HepG2 (cell line): ENCODE data around the gene C20orf96. TPM values are rescaled to one million over a fixed set of nuclear protein-coding genes. Genes with fewer than 3 reads are reported as not detected.

Experiments used
- ARID2 ChIP-seq: sonication (generic); formaldehyde crosslinking; IDR thresholded peaks from 2 replicates; pipeline ENCODE4 v1.8.1; 2022; ENCODE audit warnings: mild to moderate bottlenecking, missing genetic modification reagents, borderline replicate concordance
- ATF4 ChIP-seq, 2 experiments: fragments of 450-650 bp in 1 of 2; sonication (generic) in 1 of 2; formaldehyde crosslinking; IDR thresholded peaks; 2 replicates each; pipeline versions ENCODE4 v1.5.0 to v1.8.0; 2020 to 2022; ENCODE audit warnings: mild to moderate bottlenecking in 1 of 2, missing genetic modification reagents in 1 of 2
- ISL2 ChIP-seq: sonication (generic); formaldehyde crosslinking; IDR thresholded peaks from 2 replicates; pipeline ENCODE4 v1.5.0; 2020; ENCODE audit warnings: missing genetic modification reagents
- JDP2 ChIP-seq: sonication (generic); formaldehyde crosslinking; IDR thresholded peaks from 2 replicates; pipeline ENCODE4 v1.8.1; 2022; ENCODE audit warnings: missing genetic modification reagents, borderline replicate concordance
- MTERF4 ChIP-seq: sonication (generic); formaldehyde crosslinking; IDR thresholded peaks from 2 replicates; pipeline ENCODE4 v1.8.0; 2023; ENCODE audit warnings: mild to moderate bottlenecking, missing genetic modification reagents
- SIX1 ChIP-seq: sonication (generic); formaldehyde crosslinking; IDR thresholded peaks from 2 replicates; pipeline ENCODE4 v1.4.0; 2020; ENCODE audit warnings: missing genetic modification reagents, borderline replicate concordance
- SKI ChIP-seq: fragments of 450-650 bp; IDR thresholded peaks from one replicate; pipeline ENCODE4 v1.6.1; 2018; ENCODE audit warnings: mild to moderate bottlenecking; ENCODE audit not compliant: partially characterized antibody
- TSC22D2 ChIP-seq: sonication (generic); formaldehyde crosslinking; IDR thresholded peaks from 2 replicates; pipeline ENCODE4 v1.5.1; 2020; ENCODE audit warnings: missing genetic modification reagents, mild to moderate bottlenecking, borderline replicate concordance
- ZBTB10 ChIP-seq: sonication (generic); formaldehyde crosslinking; IDR thresholded peaks from 2 replicates; pipeline ENCODE4 v1.4.0; 2020; ENCODE audit warnings: missing genetic modification reagents, borderline replicate concordance
- ZNF205 ChIP-seq: IDR thresholded peaks from 2 replicates; pipeline ENCODE4 v1.6.1; 2018; ENCODE audit warnings: missing biosample characterization, missing genetic modification reagents
- ZNF225 ChIP-seq: sonication (generic); formaldehyde crosslinking; IDR thresholded peaks from 2 replicates; pipeline ENCODE4 v1.4.0; 2020; ENCODE audit warnings: mild to moderate bottlenecking, missing genetic modification reagents
- ZNF335 ChIP-seq: sonication (generic); formaldehyde crosslinking; IDR thresholded peaks from 2 replicates; pipeline ENCODE4 v1.4.0; 2020; ENCODE audit warnings: missing genetic modification reagents
- ZNF703 ChIP-seq: sonication (generic); formaldehyde crosslinking; IDR thresholded peaks from 2 replicates; pipeline ENCODE4 v1.5.1; 2020; ENCODE audit warnings: missing genetic modification reagents, mild to moderate bottlenecking, moderate library complexity, borderline replicate concordance
- ZNF749 ChIP-seq: sonication (generic); formaldehyde crosslinking; IDR thresholded peaks from 2 replicates; pipeline ENCODE4 v1.8.0; 2022; ENCODE audit warnings: mild to moderate bottlenecking, missing genetic modification reagents, moderate library complexity, borderline replicate concordance
- ZNF777 ChIP-seq: sonication (generic); formaldehyde crosslinking; IDR thresholded peaks from 2 replicates; pipeline ENCODE4 v1.4.0; 2020; ENCODE audit warnings: missing genetic modification reagents
- polyA plus RNA-seq, 8 experiments: library from polyadenylated mRNA; depleted of rRNA in 3 of 8; stranded (reverse) in 7 of 8; unstranded in 1 of 8; fragments of >200 nt; fragmentation: Illumina TruSeq in 4 of 8; extraction: Trizol in 4 of 8; gene quantifications; 2 replicates each; pipeline versions ENCODE4 v1.2.1 to v1.2.3, GENCODE V29; 2011 to 2016; ENCODE audit warnings: low read depth in 4 of 8, missing spikeins in 1 of 8, mixed read lengths in 1 of 8; ENCODE audit not compliant: insufficient read depth in 1 of 8
- total RNA-seq, 5 experiments: library from RNA; depleted of rRNA; stranded (reverse); fragments of >200 nt; fragmentation: Illumina TruSeq; extraction: Trizol; gene quantifications; 2 replicates each; pipeline ENCODE4 v1.2.3, GENCODE V29; 2016; ENCODE audit warnings: low read depth in 1 of 5
- TF ChIP-seq, protein P1 (sequence below): sonication (generic); formaldehyde crosslinking; IDR thresholded peaks from 2 replicates; pipeline ENCODE4 v1.4.0; 2020; ENCODE audit warnings: missing genetic modification reagents, borderline replicate concordance
- TF ChIP-seq, protein P2 (sequence below): sonication (generic); formaldehyde crosslinking; IDR thresholded peaks from 2 replicates; pipeline ENCODE4 v1.8.1; 2023; ENCODE audit warnings: mild to moderate bottlenecking, missing genetic modification reagents
- TF ChIP-seq, protein P3 (sequence below): IDR thresholded peaks from 2 replicates; pipeline ENCODE4 v1.6.1; 2016
- TF ChIP-seq, protein P4 (sequence below): sonication (generic); formaldehyde crosslinking; IDR thresholded peaks from 2 replicates; pipeline ENCODE4 v1.5.1; 2020; ENCODE audit warnings: mild to moderate bottlenecking, missing genetic modification reagents, borderline replicate concordance

The C20orf96 gene
- total and polyA plus RNA-seq, 2 of the 13 experiments (the other 11 are each of a cell fraction or from before 2014, with no cell fraction given) = 3.8 to 20.6 TPM

GRCh38 chr20:326645-327185, 36.2 kb upstream of the C20orf96 start (continued):
- TF ChIP-seq ZNF335 (CRISPR knock-in tag) (peak; percentile 51), MTERF4 (CRISPR knock-in tag) (peak; percentile 96), ZBTB10 (peak; percentile 27; the same call in 1 of the 2 replicates), ZNF205 (CRISPR knock-in tag) (peak; percentile 13; the same call in 1 of the 2 replicates), ZNF225 (CRISPR knock-in tag) (peak; percentile 39; the same call in 1 of the 2 replicates), ATF4 (CRISPR knock-in tag; IDR thresholded peaks at IDR 0.05) (peak in 1 of 2 experiments; percentile 66; a peak in 1 of 4 replicates), SIX1 (CRISPR knock-in tag) (no peak), SKI (no peak), JDP2 (CRISPR knock-in tag) (0 out of 2 replicates have a peak, but pooled peaks have one; percentile 31), ZNF777 (CRISPR knock-in tag) (peak; percentile 96), TSC22D2 (CRISPR knock-in tag) (peak; percentile 30; the same call in 1 of the 2 replicates), ZNF749 (CRISPR knock-in tag) (0 out of 2 replicates have a peak, but pooled peaks have one; percentile 5), ZNF703 (CRISPR knock-in tag) (no peak; the same call in 1 of the 2 replicates), ARID2 (CRISPR knock-in tag) (no peak), ISL2 (CRISPR knock-in tag) (no peak)
- TF ChIP-seq, protein P1, sequence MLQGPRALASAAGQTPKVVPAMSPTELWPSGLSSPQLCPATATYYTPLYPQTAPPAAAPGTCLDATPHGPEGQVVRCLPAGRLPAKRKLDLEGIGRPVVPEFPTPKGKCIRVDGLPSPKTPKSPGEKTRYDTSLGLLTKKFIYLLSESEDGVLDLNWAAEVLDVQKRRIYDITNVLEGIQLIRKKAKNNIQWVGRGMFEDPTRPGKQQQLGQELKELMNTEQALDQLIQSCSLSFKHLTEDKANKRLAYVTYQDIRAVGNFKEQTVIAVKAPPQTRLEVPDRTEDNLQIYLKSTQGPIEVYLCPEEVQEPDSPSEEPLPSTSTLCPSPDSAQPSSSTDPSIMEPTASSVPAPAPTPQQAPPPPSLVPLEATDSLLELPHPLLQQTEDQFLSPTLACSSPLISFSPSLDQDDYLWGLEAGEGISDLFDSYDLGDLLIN (CRISPR knock-in tag) = no peak
- TF ChIP-seq, protein P2, sequence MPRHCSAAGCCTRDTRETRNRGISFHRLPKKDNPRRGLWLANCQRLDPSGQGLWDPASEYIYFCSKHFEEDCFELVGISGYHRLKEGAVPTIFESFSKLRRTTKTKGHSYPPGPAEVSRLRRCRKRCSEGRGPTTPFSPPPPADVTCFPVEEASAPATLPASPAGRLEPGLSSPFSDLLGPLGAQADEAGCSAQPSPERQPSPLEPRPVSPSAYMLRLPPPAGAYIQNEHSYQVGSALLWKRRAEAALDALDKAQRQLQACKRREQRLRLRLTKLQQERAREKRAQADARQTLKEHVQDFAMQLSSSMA (CRISPR knock-in tag) = 0 out of 2 replicates have a peak, but pooled peaks have one; percentile 1
- TF ChIP-seq, protein P3, sequence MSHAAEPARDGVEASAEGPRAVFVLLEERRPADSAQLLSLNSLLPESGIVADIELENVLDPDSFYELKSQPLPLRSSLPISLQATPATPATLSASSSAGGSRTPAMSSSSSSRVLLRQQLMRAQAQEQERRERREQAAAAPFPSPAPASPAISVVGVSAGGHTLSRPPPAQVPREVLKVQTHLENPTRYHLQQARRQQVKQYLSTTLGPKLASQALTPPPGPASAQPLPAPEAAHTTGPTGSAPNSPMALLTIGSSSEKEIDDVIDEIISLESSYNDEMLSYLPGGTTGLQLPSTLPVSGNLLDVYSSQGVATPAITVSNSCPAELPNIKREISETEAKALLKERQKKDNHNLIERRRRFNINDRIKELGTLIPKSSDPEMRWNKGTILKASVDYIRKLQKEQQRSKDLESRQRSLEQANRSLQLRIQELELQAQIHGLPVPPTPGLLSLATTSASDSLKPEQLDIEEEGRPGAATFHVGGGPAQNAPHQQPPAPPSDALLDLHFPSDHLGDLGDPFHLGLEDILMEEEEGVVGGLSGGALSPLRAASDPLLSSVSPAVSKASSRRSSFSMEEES (CRISPR knock-in tag) = no peak
- TF ChIP-seq, protein P4, sequence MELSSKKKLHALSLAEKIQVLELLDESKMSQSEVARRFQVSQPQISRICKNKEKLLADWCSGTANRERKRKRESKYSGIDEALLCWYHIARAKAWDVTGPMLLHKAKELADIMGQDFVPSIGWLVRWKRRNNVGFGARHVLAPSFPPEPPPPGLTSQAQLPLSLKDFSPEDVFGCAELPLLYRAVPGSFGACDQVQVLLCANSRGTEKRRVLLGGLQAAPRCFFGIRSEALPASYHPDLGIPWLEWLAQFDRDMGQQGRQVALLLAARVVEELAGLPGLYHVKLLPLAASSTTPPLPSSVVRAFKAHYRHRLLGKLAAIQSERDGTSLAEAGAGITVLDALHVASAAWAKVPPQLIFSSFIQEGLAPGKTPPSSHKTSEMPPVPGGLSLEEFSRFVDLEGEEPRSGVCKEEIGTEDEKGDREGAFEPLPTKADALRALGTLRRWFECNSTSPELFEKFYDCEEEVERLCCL = 0 out of 2 replicates have a peak, but pooled peaks have one; percentile 73
